ENCODE results near the gene LMX1A.

LMX1A gene

GRCh38 chr1:165300400-165300903, 56.1 kb downstream of the LMX1A start:
- Histone ChIP-seq H3K27ac (replicated peaks) (no peak overlapping the region), H3K4me3 (replicated peaks; ENCODE audit: insufficient read depth, low read length) (no peak overlapping the region), H3K27me3 (ENCODE audit: insufficient read depth, poor library complexity, severe bottlenecking) (no peaks in the 10 kb centered on the region)
- TF ChIP-seq GABPA (IDR thresholded peaks at IDR 0.05; ENCODE audit: low read depth) (no peak), POLR2AphosphoS5 (IDR thresholded peaks at IDR 0.05; ENCODE audit: low read depth) (no peak), SPI1 (IDR thresholded peaks at IDR 0.05; ENCODE audit: borderline replicate concordance, low read depth) (no peak), REST (IDR thresholded peaks at IDR 0.05; ENCODE audit: insufficient replicate concordance, low read depth) (no peak), CTCF (IDR thresholded peaks at IDR 0.05; ENCODE audit: insufficient read depth, low read length) (no peak)
- no peak for DNase-seq (ENCODE audit: low read depth in 1 of 2, low spot score in 1 of 2)

- no peak for DNase-seq (ENCODE audit: low read depth in 1 of 2, low spot score in 1 of 2)
- Histone ChIP-seq H3K4me3 (replicated peaks; ENCODE audit: insufficient read depth, low read length) (no peak overlapping the region), H3K27me3 (ENCODE audit: insufficient read depth, poor library complexity, severe bottlenecking) (no peaks in the 10 kb centered on the region), H3K27ac (replicated peaks) (no peak overlapping the region)
- TF ChIP-seq CTCF (IDR thresholded peaks at IDR 0.05; ENCODE audit: insufficient read depth, low read length), result no peak
These were observed 58.2 kb downstream of the LMX1A start for GRCh38 chr1:165298203-165298820.

GRCh38 chr1:165296205-165296604, 60.3 kb downstream of the LMX1A start:
- no peak for DNase-seq (ENCODE audit: low read depth in 1 of 2, low spot score in 1 of 2)
- H3K27ac ChIP-seq (replicated peaks), result no peak overlapping the region
- no peak for TF ChIP-seq SPI1 (IDR thresholded peaks at IDR 0.05; ENCODE audit: borderline replicate concordance, low read depth)
- TF ChIP-seq CTCF (IDR thresholded peaks at IDR 0.05; ENCODE audit: insufficient read depth, low read length), result no peak
- no peak for TF ChIP-seq GABPA (IDR thresholded peaks at IDR 0.05; ENCODE audit: low read depth)
- TF ChIP-seq REST (IDR thresholded peaks at IDR 0.05; ENCODE audit: insufficient replicate concordance, low read depth), result no peak
- no peak for TF ChIP-seq POLR2AphosphoS5 (IDR thresholded peaks at IDR 0.05; ENCODE audit: low read depth)
- no peaks in the 10 kb centered on the region for H3K27me3 ChIP-seq (ENCODE audit: insufficient read depth, poor library complexity, severe bottlenecking)
- no peak overlapping the region for H3K4me3 ChIP-seq (replicated peaks; ENCODE audit: insufficient read depth, low read length)

GRCh38 chr1:165290148-165290547, 66.4 kb downstream of the LMX1A start:
- no peak for DNase-seq (ENCODE audit: low read depth in 1 of 2, low spot score in 1 of 2)
- no peak overlapping the region for H3K4me3 ChIP-seq (replicated peaks; ENCODE audit: insufficient read depth, low read length)

More at GRCh38 chr1:165290148-165290547, 66.4 kb downstream of the LMX1A start:
- H3K27me3 ChIP-seq (ENCODE audit: insufficient read depth, poor library complexity, severe bottlenecking), result peaks cover 2% of the 10 kb centered on the region
- TF ChIP-seq SPI1 (IDR thresholded peaks at IDR 0.05; ENCODE audit: borderline replicate concordance, low read depth) (no peak), CTCF (IDR thresholded peaks at IDR 0.05; ENCODE audit: insufficient read depth, low read length) (no peak), GABPA (IDR thresholded peaks at IDR 0.05; ENCODE audit: low read depth) (no peak), REST (IDR thresholded peaks at IDR 0.05; ENCODE audit: insufficient replicate concordance, low read depth) (no peak), POLR2AphosphoS5 (IDR thresholded peaks at IDR 0.05; ENCODE audit: low read depth) (no peak)
- no peak overlapping the region for H3K27ac ChIP-seq (replicated peaks)
